ENCODE data around the gene HOXA5. TPM values are rescaled to one million over a fixed set of nuclear protein-coding genes. Genes with fewer than 3 reads are reported as not detected.

The HOXA5 gene
- total and polyA plus RNA-seq, 2 of the 8 experiments (the other 6 are each of a cell fraction or from before 2014, with no cell fraction given): not detected

DNA sequence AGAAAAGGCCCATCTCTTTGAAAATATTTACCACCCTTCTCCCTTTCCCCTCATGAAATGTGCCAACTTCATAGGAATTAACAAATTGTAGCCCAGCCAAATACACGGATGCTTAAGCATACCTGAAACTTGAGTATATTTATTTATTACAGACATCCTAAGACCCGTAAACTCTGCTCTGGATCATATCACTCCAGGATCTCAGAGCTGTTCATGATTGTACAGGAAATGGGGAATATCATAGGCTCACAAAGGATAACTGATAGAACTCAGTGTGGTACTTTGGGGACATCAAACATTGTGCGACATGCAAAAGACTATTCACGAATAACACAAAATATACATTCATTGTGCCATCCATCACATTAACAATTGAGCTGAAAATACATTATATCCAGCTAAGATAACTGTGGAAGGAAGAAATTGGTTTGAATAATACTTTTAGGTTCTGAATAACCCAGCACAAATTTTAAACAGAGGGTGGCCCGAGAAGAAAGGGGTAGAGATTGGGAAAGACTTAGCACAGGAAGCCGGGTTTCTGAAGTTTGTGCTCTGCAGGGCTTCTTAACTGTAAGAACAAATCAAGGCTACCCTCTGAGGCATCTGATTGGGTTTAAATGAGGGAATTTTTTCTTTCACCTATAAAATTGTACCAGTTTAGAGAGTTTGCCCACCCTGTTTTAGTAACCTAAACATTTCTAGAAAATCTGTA is 50.1 kb downstream of the HOXA5 start:
- Histone ChIP-seq H3K79me2 (ENCODE audit: control insufficient read depth in 1 of 2, insufficient read depth in 2 of 2, low read length in 2 of 2) (no peaks in the 10 kb centered on the region), H3K23me2 (ENCODE audit: low read depth, low read length) (peaks cover 7% of the 10 kb centered on the region; the same call in 1 of the 2 replicates), H2BK20ac (ENCODE audit: low read length) (no peak overlapping the region), H2AFZ (ENCODE audit: low read length) (no peak overlapping the region), H3K4me3 (ENCODE audit: extremely low read depth in 1 of 4, insufficient read depth in 2 of 4, low read depth in 3 of 4, low read length in 4 of 4) (no peak overlapping the region), H3K4me1 (replicated peaks in 1 of 4; ENCODE audit: control insufficient read depth in 3 of 4, insufficient read depth in 4 of 4, low read length in 3 of 4) (peaks cover 2 to 23% (median 12%) of the 10 kb centered on the region in 4 experiments), H2AK5ac (ENCODE audit: low read depth, low read length) (no peak overlapping the region), H3K27me3 (replicated peaks in 1 of 4; ENCODE audit: control insufficient read depth in 3 of 4, extremely low read depth in 1 of 4, insufficient read depth in 3 of 4, low read length in 3 of 4) (peaks cover 85 to 100% (median 96%) of the 10 kb centered on the region in 4 experiments), H3K4me2 (ENCODE audit: insufficient read depth in 1 of 2, low read depth in 2 of 2, low read length in 2 of 2) (no peak overlapping the region), H3K18ac (ENCODE audit: extremely low read depth, low read length) (no peak overlapping the region), H2BK120ac (replicated peaks; ENCODE audit: low read depth, low read length) (no peak overlapping the region), H2BK5ac (ENCODE audit: low read depth, low read length) (no peak overlapping the region), H4K91ac (replicated peaks; ENCODE audit: insufficient read length, low read length) (no peak overlapping the region), H2BK12ac (ENCODE audit: low read depth, low read length) (no peak overlapping the region), H3K9ac (replicated peaks in 1 of 4; ENCODE audit: extremely low read depth in 1 of 4, low read depth in 3 of 4, low read length in 3 of 4) (no peak overlapping the region), H4K5ac (ENCODE audit: insufficient read length, low read depth, low read length) (no peak overlapping the region), H3K56ac (replicated peaks; ENCODE audit: insufficient read length, low read depth, low read length) (no peak overlapping the region), H3K23ac (ENCODE audit: insufficient read length) (no peak overlapping the region), H3K27ac (ENCODE audit: low read depth, low read length) (no peak overlapping the region), H3K36me3 (ENCODE audit: control insufficient read depth in 2 of 4, insufficient read depth in 4 of 4, low read length in 3 of 4) (peaks cover 0 to 5% (median 0%) of the 10 kb centered on the region in 4 experiments; a peak in 2 of 8 replicates), H3K14ac (ENCODE audit: insufficient read length) (no peak overlapping the region), H4K8ac (ENCODE audit: extremely low read depth, insufficient read depth, low read length) (no peak overlapping the region), H4K20me1 (replicated peaks in 1 of 2; ENCODE audit: control insufficient read depth in 1 of 2, insufficient read depth in 2 of 2, low read length in 2 of 2) (peaks cover 15 to 36% of the 10 kb centered on the region in 2 experiments), H2BK15ac (ENCODE audit: low read length) (no peak overlapping the region), H3K79me1 (ENCODE audit: low read depth, low read length) (no peaks in the 10 kb centered on the region), H3K4ac (replicated peaks; ENCODE audit: insufficient read length, low read depth, low read length) (no peak overlapping the region), H3K9me3 (ENCODE audit: insufficient read depth in 2 of 2, low read depth in 1 of 2, low read length in 1 of 2) (no peaks in the 10 kb centered on the region; a peak in 1 of 4 replicates)
- WGBS, 2 experiments (ENCODE audit: extremely low coverage in 1 of 2, insufficient coverage in 1 of 2, insufficient read length in 1 of 2, insufficient replicate concordance in 2 of 2, low coverage in 1 of 2, low lambda C conversion rate in 2 of 2, missing lambda C conversion rate in 1 of 2): 34% methylated on average over 6 of the region's 6 CpGs; no CpG with 5 or more reads in 1 of the 2 experiments
- CTCF ChIA-PET (ENCODE audit: partially characterized antibody): interaction anchor here (0.9 to 12.1 kb wide), 4 partner anchors 52 to 236 kb away, joined by 3 to 123 read pairs (median 4); partner anchors contain the start of genes HOXA5 and HOXA6
- DNase-seq (ENCODE audit: low read depth in 1 of 2, low spot score in 2 of 2) (no peak), FAIRE-seq (no peak)
- POLR2A ChIA-PET (ENCODE audit: partially characterized antibody): interaction anchor here (0.8 kb wide), 1 partner anchor 12 kb away, joined by 3 read pairs; no protein-coding TSS in a partner anchor
- TF ChIP-seq EZH2 (IDR thresholded peaks at IDR 0.05; ENCODE audit: low read depth, low read length, severe bottlenecking) (no peak), SP2 (IDR thresholded peaks at IDR 0.05; ENCODE audit: low read length) (no peak), SIX5 (IDR thresholded peaks at IDR 0.05; ENCODE audit: low read depth, low read length) (no peak), KDM4A (IDR thresholded peaks at IDR 0.05; ENCODE audit: low read depth, low read length, severe bottlenecking) (no peak), SUZ12 (IDR thresholded peaks at IDR 0.05; ENCODE audit: low read length) (no peak; the same call in 1 of the 2 replicates), FOSL1 (IDR thresholded peaks at IDR 0.05; ENCODE audit: insufficient read depth, low read depth, low read length) (no peak), KDM1A (IDR thresholded peaks at IDR 0.05; ENCODE audit: borderline replicate concordance, low read length) (no peak), PHF8 (conservative IDR thresholded peaks at IDR 0.05; ENCODE audit: low read depth, low read length) (no peak), POLR2A (IDR thresholded peaks at IDR 0.05; ENCODE audit: control extremely low read depth in 1 of 2, low read depth in 2 of 2, low read length in 2 of 2) (no peak), POLR2AphosphoS5 (IDR thresholded peaks at IDR 0.05; ENCODE audit: low read depth, low read length) (no peak)
- TF ChIP-seq, protein P1, sequence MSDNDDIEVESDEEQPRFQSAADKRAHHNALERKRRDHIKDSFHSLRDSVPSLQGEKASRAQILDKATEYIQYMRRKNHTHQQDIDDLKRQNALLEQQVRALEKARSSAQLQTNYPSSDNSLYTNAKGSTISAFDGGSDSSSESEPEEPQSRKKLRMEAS (IDR thresholded peaks at IDR 0.05): no peak
- TF ChIP-seq, protein P2, sequence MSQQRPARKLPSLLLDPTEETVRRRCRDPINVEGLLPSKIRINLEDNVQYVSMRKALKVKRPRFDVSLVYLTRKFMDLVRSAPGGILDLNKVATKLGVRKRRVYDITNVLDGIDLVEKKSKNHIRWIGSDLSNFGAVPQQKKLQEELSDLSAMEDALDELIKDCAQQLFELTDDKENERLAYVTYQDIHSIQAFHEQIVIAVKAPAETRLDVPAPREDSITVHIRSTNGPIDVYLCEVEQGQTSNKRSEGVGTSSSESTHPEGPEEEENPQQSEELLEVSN (IDR thresholded peaks at IDR 0.05): no peak
